GM23248 (cell line): Measurements from ENCODE around the gene DNAAF9. TPM values are rescaled to one million over a fixed set of nuclear protein-coding genes. Genes with fewer than 3 reads are reported as not detected.

ENCODE experiments used
- DNase-seq: peaks from one replicate; pipeline ENCODE4 v3.0.0-alpha.2; 2015
- H2AFZ ChIP-seq: fragments of 200-600 bp; sonication (generic); 2 replicates; pipeline ENCODE4 v1.6.1; 2016; ENCODE audit warnings: antibody characterized with exemption
- H3F3A ChIP-seq: fragments of 200-600 bp; sonication (generic); 2 replicates; pipeline ENCODE4 v1.6.1; 2016; ENCODE audit warnings: mild to moderate bottlenecking, antibody characterized with exemption, mixed run types; ENCODE audit not compliant: insufficient read depth
- H3K27ac ChIP-seq: fragments of 200-600 bp; sonication (generic); 2 replicates; pipeline ENCODE4 v1.5.1; 2016; ENCODE audit warnings: mild to moderate bottlenecking
- H3K27me3 ChIP-seq: fragments of 200-600 bp; sonication (generic); replicated peaks from 2 replicates; pipeline ENCODE4 v1.6.1; 2016; ENCODE audit warnings: mild to moderate bottlenecking; ENCODE audit not compliant: insufficient read depth
- H3K36me3 ChIP-seq: fragments of 200-600 bp; sonication (generic); 2 replicates; pipeline ENCODE4 v1.6.1; 2016; ENCODE audit warnings: low read depth, mild to moderate bottlenecking
- H3K4me1 ChIP-seq: fragments of 200-600 bp; sonication (generic); 2 replicates; pipeline ENCODE4 v1.6.1; 2016; ENCODE audit warnings: mild to moderate bottlenecking; ENCODE audit not compliant: insufficient read depth
- H3K4me2 ChIP-seq: fragments of 200-600 bp; sonication (generic); one replicate; pipeline ENCODE4 v1.6.1; 2016; ENCODE audit warnings: mild to moderate bottlenecking; ENCODE audit not compliant: unreplicated experiment
- H3K4me3 ChIP-seq: fragments of 200-600 bp; sonication (generic); 2 replicates; pipeline ENCODE4 v1.5.1; 2016; ENCODE audit warnings: mild to moderate bottlenecking
- H3K79me2 ChIP-seq: fragments of 200-600 bp; sonication (generic); 2 replicates; pipeline ENCODE4 v1.6.1; 2016; ENCODE audit warnings: mild to moderate bottlenecking; ENCODE audit not compliant: insufficient read depth
- H3K9ac ChIP-seq: fragments of 200-600 bp; sonication (generic); 2 replicates; pipeline ENCODE4 v1.6.1; 2016; ENCODE audit warnings: mild to moderate bottlenecking
- H3K9me2 ChIP-seq: fragments of 200-600 bp; sonication (generic); 2 replicates; pipeline ENCODE4 v1.6.1; 2016; ENCODE audit warnings: mixed run types, mild to moderate bottlenecking, moderate library complexity; ENCODE audit not compliant: insufficient read depth
- H3K9me3 ChIP-seq: fragments of 200-600 bp; sonication (generic); one replicate; pipeline ENCODE4 v1.6.1; 2017; ENCODE audit warnings: low read depth
- H4K20me1 ChIP-seq: fragments of 200-600 bp; sonication (generic); 2 replicates; pipeline ENCODE4 v1.6.0; 2016; ENCODE audit not compliant: insufficient read depth
- EZH2 ChIP-seq: fragments of 200-600 bp; sonication (generic); IDR thresholded peaks from 2 replicates; pipeline ENCODE4 v1.6.1; 2018; ENCODE audit warnings: antibody characterized with exemption, mild to moderate bottlenecking; ENCODE audit not compliant: insufficient read depth, poor library complexity, severe bottlenecking
- EZH2phosphoT487 ChIP-seq: fragments of 200-600 bp; sonication (generic); IDR thresholded peaks from 2 replicates; pipeline ENCODE4 v1.6.1; 2018; ENCODE audit warnings: antibody characterized with exemption, moderate library complexity, mild to moderate bottlenecking, low read depth; ENCODE audit not compliant: insufficient read depth
- WGBS, 2 experiments: methylation state at CpG; one replicate each; pipeline ENCODE4 v1.1.6; 2015 to 2017; ENCODE audit warnings: low lambda C conversion rate in 2 of 2, low coverage in 1 of 2; ENCODE audit errors: missing lambda C conversion rate in 2 of 2; 5-methylcytosine and 5-hydroxymethylcytosine counted together
- in situ Hi-C: fragments of 300-500 bp; cut with MboI; formaldehyde crosslinking; loops from 2 replicates; pipeline ENCODE4 v1.15.0; 2020
- polyA plus RNA-seq: library from polyadenylated mRNA; unstranded; fragments of >200 nt; fragmentation: Nextera tagmentation; extraction: Ambion mirVana; gene quantifications from 2 replicates; pipeline ENCODE4 v1.2.1, GENCODE V29; 2016
- small RNA-seq: library from RNA; depleted of rRNA; stranded (forward); fragments of <200 nt; gene quantifications from one replicate; pipeline ENCODE3, GENCODE V24; 2014; ENCODE audit warnings: low read depth, low replicate concordance
- total RNA-seq: library from RNA; depleted of rRNA; stranded (reverse); fragments of >200 nt; shearing (Covaris generic); gene quantifications from 2 replicates; pipeline ENCODE4 v1.2.3, GENCODE V29; 2014; rRNA removed

DNAAF9 gene
- total and polyA plus RNA-seq, 2 experiments from 2014 or later = 4.6 to 12.4 TPM

GRCh38 chr20:3358676-3359340 is 48.7 kb downstream of the DNAAF9 start:
- TF ChIP-seq EZH2 (no peak), EZH2phosphoT487 (no peak)
- no peaks in the 10 kb centered on the region for H4K20me1 ChIP-seq
- no peak overlapping the region for H3K4me3 ChIP-seq
- no peaks in the 10 kb centered on the region for H3F3A ChIP-seq
- no peak for DNase-seq
- H3K9me2 ChIP-seq = no peaks in the 10 kb centered on the region
- no peaks in the 10 kb centered on the region for H3K9me3 ChIP-seq
- H3K4me2 ChIP-seq = no peak overlapping the region
- no peaks in the 10 kb centered on the region for H3K4me1 ChIP-seq
- 87 to 88% methylated on average over 5 of the region's 5 CpGs for WGBS, 2 experiments
- no peak overlapping the region for H3K27ac ChIP-seq
- in situ Hi-C loops = no loop called here
- no peaks in the 10 kb centered on the region for H3K79me2 ChIP-seq
- H3K9ac ChIP-seq = no peak overlapping the region
- no peak overlapping the region for H2AFZ ChIP-seq
- H3K27me3 ChIP-seq = no peaks in the 10 kb centered on the region
- H3K36me3 ChIP-seq = peaks cover 18% of the 10 kb centered on the region; the same call in 1 of the 2 replicates

Small RNA genes within 50 kb of the gene (small RNA-seq; reads per million reads assigned to genes)
- gene RF00012 (not detected), gene RNU6-1019P (not detected)

Other genes with a start within 250 kb of the DNAAF9 start
- gene FASTKD5, start 247.8 kb downstream of the DNAAF9 start, total RNA-seq = 12.5 and 15.7 TPM in 2 replicates
- 11.2 and 11.3 TPM in 2 replicates for gene FASTKD5, start 247.8 kb downstream of the DNAAF9 start, polyA plus RNA-seq
- 3.8 and 6.4 TPM in 2 replicates for gene UBOX5, start 247.8 kb downstream of the DNAAF9 start, total RNA-seq
- 5.3 and 5.8 TPM in 2 replicates for gene UBOX5, start 247.8 kb downstream of the DNAAF9 start, polyA plus RNA-seq
- 9.0 and 12.1 TPM in 2 replicates for gene LZTS3, start 234.1 kb downstream of the DNAAF9 start, total RNA-seq
- gene LZTS3, start 234.1 kb downstream of the DNAAF9 start, polyA plus RNA-seq = 3.3 and 3.9 TPM in 2 replicates
- 50.8 and 63.0 TPM in 2 replicates for gene DDRGK1, start 203.0 kb downstream of the DNAAF9 start, total RNA-seq
- gene DDRGK1, start 203.0 kb downstream of the DNAAF9 start, polyA plus RNA-seq = 55.9 and 56.7 TPM in 2 replicates
- gene ITPA, start 198.2 kb downstream of the DNAAF9 start, total RNA-seq = 43.6 and 47.2 TPM in 2 replicates
- 63.8 and 72.4 TPM in 2 replicates for gene ITPA, start 198.2 kb downstream of the DNAAF9 start, polyA plus RNA-seq
- 0.63 and 0.65 TPM in 2 replicates for gene SLC4A11, start 168.5 kb downstream of the DNAAF9 start, total RNA-seq
- 1.1 and 1.2 TPM in 2 replicates for gene SLC4A11, start 168.5 kb downstream of the DNAAF9 start, polyA plus RNA-seq
- gene ATRN, start 63.3 kb upstream of the DNAAF9 start, total RNA-seq = 33.9 and 38.7 TPM in 2 replicates
- gene ATRN, start 63.3 kb upstream of the DNAAF9 start, polyA plus RNA-seq = 9.6 and 9.9 TPM in 2 replicates